NT2/D1 (cell line): ENCODE results near the gene RGS7.

Experiments used
- DNase-seq: peaks from one replicate; pipeline ENCODE4 v3.0.0-alpha.2; 2011; ENCODE audit warnings: low read depth, low spot score
- H3K27me3 ChIP-seq: 2 replicates; pipeline ENCODE4 v1.6.0; 2011; ENCODE audit warnings: mild to moderate bottlenecking; ENCODE audit not compliant: insufficient read length, insufficient read depth
- H3K36me3 ChIP-seq: 2 replicates; pipeline ENCODE4 v1.6.1; 2011; ENCODE audit warnings: mild to moderate bottlenecking, low read length, mixed read lengths; ENCODE audit not compliant: insufficient read depth, insufficient read length
- H3K4me1 ChIP-seq: 2 replicates; pipeline ENCODE4 v1.5.1; 2011; ENCODE audit not compliant: insufficient read depth, insufficient read length
- H3K4me3 ChIP-seq: 2 replicates; pipeline ENCODE4 v1.5.1; 2011; ENCODE audit warnings: low read depth; ENCODE audit not compliant: insufficient read length
- H3K9ac ChIP-seq: 2 replicates; pipeline ENCODE4 v1.6.0; 2011; ENCODE audit warnings: low read depth; ENCODE audit not compliant: insufficient read length
- H3K9me3 ChIP-seq: 2 replicates; pipeline ENCODE4 v1.5.1; 2011; ENCODE audit warnings: mild to moderate bottlenecking, low read length; ENCODE audit not compliant: insufficient read depth
- SUZ12 ChIP-seq: IDR thresholded peaks from 2 replicates; pipeline ENCODE4 v1.6.1; 2011; ENCODE audit not compliant: insufficient read length, insufficient read depth; ENCODE audit errors: extremely low read depth
- YY1 ChIP-seq: IDR thresholded peaks from 2 replicates; pipeline ENCODE4 v1.6.1; 2011; ENCODE audit not compliant: insufficient read length, insufficient read depth
- ZNF274 ChIP-seq: IDR thresholded peaks from 2 replicates; pipeline ENCODE4 v1.6.1; 2011; ENCODE audit warnings: mild to moderate bottlenecking, low read depth, low read length

Gene RGS7

DNA sequence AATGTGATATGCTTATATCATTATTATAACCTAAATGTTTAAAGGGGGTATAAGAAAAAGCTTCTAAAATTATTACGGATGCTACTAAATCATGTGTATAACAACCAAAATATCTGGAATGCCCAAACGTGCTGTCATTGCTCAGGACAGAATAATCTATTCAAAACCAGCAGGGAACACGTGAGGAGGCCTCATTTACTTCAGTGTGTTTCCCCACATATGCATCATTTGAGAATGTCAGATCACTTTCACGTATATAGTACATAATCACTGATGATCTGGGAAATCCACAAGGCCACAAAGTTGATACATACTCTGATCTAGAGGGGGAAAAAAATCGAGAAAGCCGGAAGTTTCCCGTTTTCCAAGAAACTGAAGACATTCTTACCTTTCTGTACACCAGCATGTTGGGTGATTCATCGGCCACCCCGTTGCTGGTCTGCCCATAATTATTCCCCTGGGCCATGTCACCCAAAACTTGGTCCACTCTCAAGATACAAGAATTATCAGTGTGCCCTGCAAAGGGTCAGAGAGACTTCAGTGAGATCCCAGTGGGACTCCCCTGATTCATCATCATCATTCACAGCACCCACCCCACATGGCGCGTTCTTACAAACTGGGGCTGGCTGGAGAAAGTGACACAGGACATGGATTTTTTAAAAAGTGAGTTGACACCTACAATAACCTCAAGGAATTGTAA lies 1.5 kb downstream of the RGS7 start:
- no peaks in the 10 kb centered on the region for H3K9me3 ChIP-seq
- no peak for TF ChIP-seq SUZ12
- no peak for TF ChIP-seq ZNF274
- no peak for TF ChIP-seq YY1
- DNase-seq: no peak
- no peak overlapping the region for H3K4me3 ChIP-seq
- H3K27me3 ChIP-seq: peaks cover 38% of the 10 kb centered on the region
- no peaks in the 10 kb centered on the region for H3K36me3 ChIP-seq
- no peak overlapping the region for H3K9ac ChIP-seq
- peaks cover 5% of the 10 kb centered on the region for H3K4me1 ChIP-seq

DNA sequence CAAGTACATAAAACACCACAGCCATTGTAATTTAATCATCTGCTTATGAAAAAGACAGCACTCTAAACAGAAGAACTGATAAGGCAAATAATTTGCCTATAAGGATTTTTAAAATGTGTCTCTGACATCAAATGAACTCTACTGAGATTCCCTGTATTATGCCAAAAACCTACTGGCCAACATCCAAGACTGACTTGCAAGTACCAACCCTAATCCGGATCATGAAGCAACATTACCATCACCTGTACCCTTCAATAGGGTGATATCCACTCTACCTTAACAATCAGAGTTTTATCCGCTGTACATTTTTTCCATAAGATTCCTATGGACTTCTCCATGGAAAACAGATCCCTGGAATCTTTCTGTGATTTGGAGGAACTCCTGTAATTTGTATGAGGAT lies 4.6 kb downstream of the RGS7 start:
- TF ChIP-seq SUZ12: no peak
- TF ChIP-seq YY1: no peak
- no peak for TF ChIP-seq ZNF274
- DNase-seq: no peak
- Histone ChIP-seq H3K27me3 (peaks cover 22% of the 10 kb centered on the region), H3K36me3 (no peaks in the 10 kb centered on the region), H3K4me1 (no peaks in the 10 kb centered on the region), H3K4me3 (no peak overlapping the region), H3K9ac (no peak overlapping the region), H3K9me3 (no peaks in the 10 kb centered on the region)

DNA sequence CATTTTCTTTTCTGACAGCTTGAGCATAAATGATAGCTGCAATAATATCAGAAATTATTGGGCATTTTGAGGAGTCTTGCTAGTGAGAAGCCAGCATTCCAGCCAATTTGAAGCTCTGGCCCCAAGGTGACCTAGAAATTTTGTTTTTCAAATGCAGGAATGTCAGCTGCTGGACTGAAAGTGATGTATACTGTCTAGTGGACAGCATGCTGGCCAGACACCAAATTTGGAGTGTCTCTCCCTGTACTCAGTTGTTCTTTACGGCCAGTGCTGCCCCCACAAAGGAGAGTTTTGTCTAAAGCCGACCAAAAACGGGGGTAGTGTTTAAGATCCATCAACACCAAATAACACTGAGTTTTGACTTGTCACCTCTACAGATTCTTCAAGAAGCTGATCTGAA lies 5.2 kb downstream of the RGS7 start:
- H3K27me3 ChIP-seq: peaks cover 19% of the 10 kb centered on the region
- TF ChIP-seq YY1 (no peak), SUZ12 (no peak), ZNF274 (no peak)
- no peaks in the 10 kb centered on the region for H3K9me3 ChIP-seq
- H3K4me1 ChIP-seq: no peaks in the 10 kb centered on the region
- DNase-seq: no peak
- no peak overlapping the region for H3K9ac ChIP-seq
- no peak overlapping the region for H3K4me3 ChIP-seq
- H3K36me3 ChIP-seq: no peaks in the 10 kb centered on the region

DNA sequence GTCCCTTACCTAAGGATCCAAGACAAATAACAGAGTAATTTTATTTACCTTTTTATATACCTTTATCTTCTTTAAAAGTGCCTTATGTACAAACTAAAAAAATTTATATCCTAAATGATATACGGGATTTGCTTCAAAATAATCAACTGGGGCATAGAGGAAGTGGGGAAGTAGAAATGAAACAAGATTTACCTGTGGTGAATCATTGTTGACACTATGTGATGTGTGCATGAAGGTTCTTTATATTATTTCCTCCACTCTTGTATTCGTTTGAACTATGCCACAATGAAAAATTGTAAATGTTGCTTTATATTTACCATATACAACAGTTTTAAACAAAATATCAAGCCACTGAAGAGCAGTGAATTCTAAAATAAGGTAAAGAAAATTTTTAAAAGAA lies 13.0 kb downstream of the RGS7 start:
- no peaks in the 10 kb centered on the region for H3K36me3 ChIP-seq
- TF ChIP-seq YY1: no peak
- TF ChIP-seq ZNF274: no peak
- no peak for TF ChIP-seq SUZ12
- H3K4me3 ChIP-seq: no peak overlapping the region
- no peaks in the 10 kb centered on the region for H3K9me3 ChIP-seq
- H3K9ac ChIP-seq: no peak overlapping the region
- no peaks in the 10 kb centered on the region for H3K27me3 ChIP-seq
- DNase-seq: no peak
- no peaks in the 10 kb centered on the region for H3K4me1 ChIP-seq

DNA sequence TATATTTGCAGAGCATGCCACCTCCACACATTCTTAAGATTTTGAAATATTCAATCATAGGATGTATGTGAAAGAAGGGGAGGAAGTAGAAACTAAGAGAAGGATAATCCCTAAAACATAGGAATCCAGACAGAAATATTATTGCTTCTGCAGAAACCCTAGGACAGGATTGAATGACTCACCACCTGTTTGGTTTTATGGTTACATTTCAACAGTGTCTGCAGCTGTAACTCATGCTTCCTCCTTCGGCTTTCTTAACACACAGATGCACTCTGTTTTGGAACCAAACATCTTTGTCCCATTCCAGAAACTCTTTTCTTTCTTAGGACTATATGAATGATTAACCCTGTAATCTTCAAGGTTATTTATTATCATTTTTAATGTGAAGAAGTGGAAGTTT lies 20.7 kb downstream of the RGS7 start:
- H3K27me3 ChIP-seq: no peaks in the 10 kb centered on the region
- DNase-seq: no peak
- no peaks in the 10 kb centered on the region for H3K36me3 ChIP-seq
- no peak for TF ChIP-seq SUZ12
- TF ChIP-seq YY1: no peak
- H3K4me1 ChIP-seq: no peaks in the 10 kb centered on the region
- H3K9ac ChIP-seq: no peak overlapping the region
- H3K4me3 ChIP-seq: no peak overlapping the region
- H3K9me3 ChIP-seq: no peaks in the 10 kb centered on the region

DNA sequence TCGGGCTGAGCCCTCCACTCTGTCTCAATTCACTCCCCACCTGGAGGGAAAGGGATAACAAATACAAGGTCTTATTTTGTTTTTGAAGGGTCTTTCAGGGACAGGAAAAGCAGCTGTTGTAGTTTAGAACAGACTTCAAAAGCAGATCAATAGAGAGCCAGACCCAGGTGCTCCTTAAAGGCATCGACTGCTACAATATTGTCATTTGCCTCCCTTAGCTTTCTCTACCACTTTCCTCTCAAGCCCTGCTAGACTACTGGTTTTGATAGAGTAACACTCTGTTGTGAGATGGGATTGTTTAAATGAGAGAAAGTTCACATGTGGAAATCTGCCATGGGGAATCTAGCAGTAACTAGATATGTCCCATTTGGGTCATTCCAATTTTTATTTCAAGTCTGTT lies 24.0 kb downstream of the RGS7 start:
- no peak for TF ChIP-seq ZNF274
- TF ChIP-seq YY1: no peak
- no peak for DNase-seq

DNA sequence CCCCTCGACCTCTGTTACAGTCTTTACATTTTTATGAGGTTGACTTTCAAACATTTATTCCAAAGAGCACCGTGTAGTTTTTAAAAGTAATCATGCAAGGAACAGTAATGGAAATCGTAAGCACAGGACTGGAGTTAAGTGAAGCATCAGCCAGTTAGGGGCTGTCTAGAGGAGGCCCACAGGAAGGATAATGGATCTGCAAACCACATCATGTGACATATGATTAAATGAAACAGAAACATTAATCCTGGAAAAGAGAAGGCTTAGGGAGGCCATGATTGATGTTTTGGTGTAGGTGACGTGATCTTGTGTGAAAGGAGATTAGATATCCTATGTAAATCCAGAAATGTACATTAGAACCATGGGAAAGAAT lies 25.0 kb downstream of the RGS7 start:
- Histone ChIP-seq H3K9ac (no peak overlapping the region), H3K4me1 (no peaks in the 10 kb centered on the region), H3K27me3 (no peaks in the 10 kb centered on the region), H3K4me3 (no peak overlapping the region), H3K36me3 (no peaks in the 10 kb centered on the region), H3K9me3 (no peaks in the 10 kb centered on the region)
- no peak for DNase-seq
- no peak for TF ChIP-seq ZNF274
- no peak for TF ChIP-seq SUZ12
- no peak for TF ChIP-seq YY1

More for the DNA sequence above, 24.0 kb downstream of the RGS7 start:
- no peaks in the 10 kb centered on the region for H3K4me1 ChIP-seq
- no peaks in the 10 kb centered on the region for H3K36me3 ChIP-seq
- H3K4me3 ChIP-seq: no peak overlapping the region
- no peak overlapping the region for H3K9ac ChIP-seq
- H3K9me3 ChIP-seq: no peaks in the 10 kb centered on the region
- H3K27me3 ChIP-seq: no peaks in the 10 kb centered on the region

DNA sequence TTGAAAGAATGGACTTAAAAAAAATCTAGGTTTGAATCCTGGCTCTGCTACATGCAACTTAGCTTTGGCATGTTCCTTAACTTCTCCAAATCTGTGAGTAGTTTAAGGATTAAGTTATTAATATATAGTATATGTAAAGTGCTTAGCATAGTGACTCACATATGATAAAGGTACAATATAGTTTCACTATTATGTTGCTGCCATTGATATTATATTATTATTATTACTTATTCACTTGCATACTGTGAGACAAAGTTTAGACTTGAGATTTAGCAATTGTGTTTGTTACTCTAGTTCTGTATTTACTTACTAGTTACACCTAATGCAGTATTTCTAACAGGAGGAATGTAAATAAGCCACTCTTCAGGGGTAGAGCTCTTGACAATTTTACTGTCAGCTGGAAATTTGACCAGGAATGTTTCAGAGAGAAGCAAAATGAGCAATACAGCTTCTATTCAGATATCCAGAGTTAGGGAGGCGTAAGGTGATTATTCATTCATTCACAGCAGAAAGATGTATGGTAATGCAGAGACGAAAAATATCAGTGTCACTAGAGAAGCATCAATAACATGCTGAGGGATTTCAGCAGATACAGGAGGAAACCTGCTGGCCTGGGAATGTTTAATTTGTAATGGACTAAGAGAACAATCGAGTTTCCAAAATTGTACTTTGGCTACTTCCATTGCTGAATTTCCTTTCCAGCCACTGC lies 25.5 kb downstream of the RGS7 start:
- TF ChIP-seq YY1 (no peak), SUZ12 (no peak), ZNF274 (no peak)

More for the DNA sequence above, 25.5 kb downstream of the RGS7 start:
- no peaks in the 10 kb centered on the region for H3K36me3 ChIP-seq
- H3K9me3 ChIP-seq: no peaks in the 10 kb centered on the region
- no peak overlapping the region for H3K9ac ChIP-seq
- no peaks in the 10 kb centered on the region for H3K4me1 ChIP-seq
- no peak overlapping the region for H3K4me3 ChIP-seq
- no peak for DNase-seq
- H3K27me3 ChIP-seq: no peaks in the 10 kb centered on the region
